ENCODE results near the gene NXPH4.

Gene NXPH4

GRCh38 chr12:57229046-57229633 is 12.5 kb downstream of the NXPH4 start:
- WGBS (ENCODE audit: extremely low coverage, insufficient coverage, insufficient read length) = no CpG with 5 or more reads among the region's 9 CpGs
- H4K8ac ChIP-seq (ENCODE audit: low read depth, low read length) = peak overlapping the region; percentile 36

DNA sequence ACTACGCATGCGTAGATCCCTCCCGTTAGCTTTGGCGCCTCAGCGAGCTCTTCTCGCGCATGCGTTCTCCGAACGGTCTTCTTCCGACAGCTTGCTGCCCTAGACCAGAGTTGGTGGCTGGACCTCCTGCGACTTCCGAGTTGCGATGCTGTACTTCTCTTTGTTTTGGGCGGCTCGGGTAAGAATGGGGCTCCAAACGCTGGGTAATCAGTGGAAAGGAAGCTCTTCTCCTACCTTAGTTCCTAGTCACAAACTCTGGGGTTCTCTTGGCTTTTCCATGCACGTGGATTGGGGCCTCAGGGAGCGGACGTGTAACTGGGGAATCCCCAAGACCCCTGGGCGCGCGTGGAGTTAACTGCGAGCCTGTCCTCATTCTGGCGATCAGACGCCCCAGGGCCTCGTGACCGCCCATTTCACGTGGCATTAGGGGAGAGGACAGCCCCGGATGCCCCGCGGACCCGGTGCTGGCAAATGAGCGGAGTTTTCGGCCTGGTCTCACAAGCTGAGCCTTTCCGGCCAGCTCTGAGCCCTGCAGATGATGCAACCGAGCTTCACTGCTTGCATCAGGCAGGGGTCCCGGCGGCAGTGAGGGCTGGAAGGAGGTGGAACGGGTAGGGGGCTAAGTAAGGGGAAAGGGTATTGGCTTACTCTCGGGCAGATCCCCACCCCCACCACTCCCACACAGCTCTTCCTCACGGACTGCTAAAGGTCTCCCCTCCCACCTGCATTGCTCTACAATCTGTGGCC is 13.2 kb downstream of the NXPH4 start, which contains the start of gene SHMT2:
SHMT2 (plus strand) TSS at position 78 of the 747 bp plus-strand sequence; CDS start at position 146, 68 bp downstream.
- Histone ChIP-seq H2BK120ac (ENCODE audit: insufficient read depth, low read length, poor library complexity) (peak within 1 kb of the TSS; percentile 67), H3K36me3 (ENCODE audit: control insufficient read depth in 1 of 2, insufficient read depth in 2 of 2, low read length in 2 of 2) (peaks cover 36 to 38% of the 10 kb centered on the region in 2 experiments), H3K79me2 (ENCODE audit: control insufficient read depth, insufficient read depth, low read length, poor library complexity) (peaks cover 12% of the 10 kb centered on the region), H3K4ac (ENCODE audit: low read depth, low read length) (peak within 1 kb of the TSS; percentile 57), H3K4me2 (ENCODE audit: low read length) (peak within 1 kb of the TSS; percentile 87), H3K27me3 (ENCODE audit: insufficient read depth, low read length) (peaks cover 25% of the 10 kb centered on the region), H3K9ac (ENCODE audit: low read length) (peak within 1 kb of the TSS; percentile 85), H2BK12ac (ENCODE audit: low read length) (no peak within 1 kb of the TSS), H3K79me1 (ENCODE audit: low read length) (peaks cover 11% of the 10 kb centered on the region), H4K12ac (ENCODE audit: low read depth, low read length) (peak within 1 kb of the TSS; percentile 75), H3K18ac (ENCODE audit: low read length) (peak within 1 kb of the TSS; percentile 78), H3K14ac (ENCODE audit: low read length) (peak within 1 kb of the TSS; percentile 84), H2AK5ac (ENCODE audit: low read length) (peak within 1 kb of the TSS; percentile 49), H4K8ac (ENCODE audit: low read depth, low read length) (peak within 1 kb of the TSS; percentile 91), H2AFZ (ENCODE audit: insufficient read depth, low read length, poor library complexity) (peak within 1 kb of the TSS; percentile 72), H2BK5ac (ENCODE audit: low read depth, low read length, poor library complexity) (peak within 1 kb of the TSS; percentile 73), H3K4me1 (ENCODE audit: control insufficient read depth in 1 of 2, insufficient read depth in 2 of 2, low read length in 2 of 2) (peaks cover 14 to 15% of the 10 kb centered on the region in 2 experiments), H3K4me3 (ENCODE audit: low read depth, low read length) (peak within 1 kb of the TSS; percentile 78), H4K91ac (ENCODE audit: low read depth, low read length) (peak within 1 kb of the TSS; percentile 67), H3K27ac (ENCODE audit: low read depth, low read length) (peak within 1 kb of the TSS; percentile 58), H3K9me3 (ENCODE audit: insufficient read depth, low read depth, low read length) (peaks cover 9% of the 10 kb centered on the region), H3K23ac (ENCODE audit: low read length) (no peak within 1 kb of the TSS)
- peak; percentile 97 to 100 for DNase-seq
- no CpG with 5 or more reads among the region's 42 CpGs for WGBS (ENCODE audit: extremely low coverage, insufficient coverage, insufficient read length)

More at GRCh38 chr12:57229046-57229633, 12.5 kb downstream of the NXPH4 start:
- DNase-seq = no peak
- no peak overlapping the region for H4K12ac ChIP-seq (ENCODE audit: low read depth, low read length)
- H3K36me3 ChIP-seq (ENCODE audit: control insufficient read depth in 1 of 2, insufficient read depth in 2 of 2, low read length in 2 of 2) = peaks cover 31 to 32% of the 10 kb centered on the region in 2 experiments
- H3K27ac ChIP-seq (ENCODE audit: low read depth, low read length) = no peak overlapping the region
- H2AFZ ChIP-seq (ENCODE audit: insufficient read depth, low read length, poor library complexity) = peak overlapping the region; percentile 32
- H3K4ac ChIP-seq (ENCODE audit: low read depth, low read length) = no peak overlapping the region
- no peak overlapping the region for H2BK12ac ChIP-seq (ENCODE audit: low read length)
- H3K4me1 ChIP-seq (ENCODE audit: control insufficient read depth in 1 of 2, insufficient read depth in 2 of 2, low read length in 2 of 2) = peaks cover 14 to 15% of the 10 kb centered on the region in 2 experiments
- H3K4me3 ChIP-seq (ENCODE audit: low read depth, low read length) = no peak overlapping the region
- no peak overlapping the region for H4K91ac ChIP-seq (ENCODE audit: low read depth, low read length)
- peaks cover 13% of the 10 kb centered on the region for H3K9me3 ChIP-seq (ENCODE audit: insufficient read depth, low read depth, low read length)
- no peak overlapping the region for H2BK5ac ChIP-seq (ENCODE audit: low read depth, low read length, poor library complexity)
- H3K23ac ChIP-seq (ENCODE audit: low read length) = no peak overlapping the region
- no peak overlapping the region for H3K18ac ChIP-seq (ENCODE audit: low read length)
- H3K79me1 ChIP-seq (ENCODE audit: low read length) = peaks cover 11% of the 10 kb centered on the region
- peak overlapping the region; percentile 87 for H3K4me2 ChIP-seq (ENCODE audit: low read length)
- H3K79me2 ChIP-seq (ENCODE audit: control insufficient read depth, insufficient read depth, low read length, poor library complexity) = peaks cover 12% of the 10 kb centered on the region
- no peak overlapping the region for H2BK120ac ChIP-seq (ENCODE audit: insufficient read depth, low read length, poor library complexity)
- no peak overlapping the region for H3K9ac ChIP-seq (ENCODE audit: low read length)
- no peak overlapping the region for H2AK5ac ChIP-seq (ENCODE audit: low read length)
- peaks cover 32% of the 10 kb centered on the region for H3K27me3 ChIP-seq (ENCODE audit: insufficient read depth, low read length)
- no peak overlapping the region for H3K14ac ChIP-seq (ENCODE audit: low read length)

GRCh38 chr12:57230381-57231155 is 14.0 kb downstream of the NXPH4 start:
- Histone ChIP-seq H2BK120ac (ENCODE audit: insufficient read depth, low read length, poor library complexity) (peak overlapping the region; percentile 34), H4K8ac (ENCODE audit: low read depth, low read length) (peak overlapping the region; percentile 91), H3K4ac (ENCODE audit: low read depth, low read length) (peak overlapping the region; percentile 57), H3K27ac (ENCODE audit: low read depth, low read length) (no peak overlapping the region), H2AFZ (ENCODE audit: insufficient read depth, low read length, poor library complexity) (no peak overlapping the region), H3K9me3 (ENCODE audit: insufficient read depth, low read depth, low read length) (peaks cover 9% of the 10 kb centered on the region), H3K14ac (ENCODE audit: low read length) (peak overlapping the region; percentile 84), H3K27me3 (ENCODE audit: insufficient read depth, low read length) (peaks cover 19% of the 10 kb centered on the region), H2BK12ac (ENCODE audit: low read length) (no peak overlapping the region), H3K36me3 (ENCODE audit: control insufficient read depth in 1 of 2, insufficient read depth in 2 of 2, low read length in 2 of 2) (peaks cover 36 to 38% of the 10 kb centered on the region in 2 experiments), H2BK5ac (ENCODE audit: low read depth, low read length, poor library complexity) (peak overlapping the region; percentile 4), H3K4me3 (ENCODE audit: low read depth, low read length) (peak overlapping the region; percentile 78), H3K23ac (ENCODE audit: low read length) (no peak overlapping the region), H3K79me1 (ENCODE audit: low read length) (peaks cover 11% of the 10 kb centered on the region), H3K18ac (ENCODE audit: low read length) (peak overlapping the region; percentile 78), H2AK5ac (ENCODE audit: low read length) (peak overlapping the region; percentile 49), H3K9ac (ENCODE audit: low read length) (peak overlapping the region; percentile 85), H3K4me1 (ENCODE audit: control insufficient read depth in 1 of 2, insufficient read depth in 2 of 2, low read length in 2 of 2) (peaks cover 11 to 12% of the 10 kb centered on the region in 2 experiments), H4K91ac (ENCODE audit: low read depth, low read length) (peak overlapping the region; percentile 67), H3K4me2 (ENCODE audit: low read length) (peak overlapping the region; percentile 87), H3K79me2 (ENCODE audit: control insufficient read depth, insufficient read depth, low read length, poor library complexity) (peaks cover 12% of the 10 kb centered on the region), H4K12ac (ENCODE audit: low read depth, low read length) (peak overlapping the region; percentile 75)
- WGBS (ENCODE audit: extremely low coverage, insufficient coverage, insufficient read length) = no CpG with 5 or more reads among the region's 10 CpGs
- no peak for DNase-seq
